HepG2 (cell line): Measurements from ENCODE around the gene DNAAF3. TPM values are rescaled to one million over a fixed set of nuclear protein-coding genes. Genes with fewer than 3 reads are reported as not detected.

Experiments used
- ERF ChIP-seq: IDR thresholded peaks from 2 replicates; pipeline ENCODE4 v1.6.1; 2018; ENCODE audit warnings: missing biosample characterization, missing genetic modification reagents
- FOXO4 ChIP-seq: sonication (generic); formaldehyde crosslinking; conservative IDR thresholded peaks from 2 replicates; pipeline ENCODE4 v1.8.1; 2023; ENCODE audit warnings: missing genetic modification reagents
- HNRNPUL1 ChIP-seq: fragments of 200-400 bp; formaldehyde crosslinking; IDR thresholded peaks from 2 replicates; pipeline ENCODE4 v1.6.1; 2017; ENCODE audit warnings: low read depth, mild to moderate bottlenecking, low read length, moderate library complexity
- HOMEZ ChIP-seq: IDR thresholded peaks from 2 replicates; pipeline ENCODE4 v1.6.1; 2016; ENCODE audit warnings: low read depth
- IRF2 ChIP-seq: IDR thresholded peaks from 2 replicates; pipeline ENCODE4 v1.6.1; 2018; ENCODE audit warnings: missing genetic modification reagents, missing compliant biosample characterization
- LCORL ChIP-seq, 2 experiments: fragments of 450-650 bp in 1 of 2; sonication (generic) in 1 of 2; formaldehyde crosslinking in 1 of 2; IDR thresholded peaks; 2 replicates each; pipeline versions ENCODE4 v1.5.0 to v1.6.1; 2017 to 2020; ENCODE audit warnings: antibody characterized with exemption in 1 of 2, missing genetic modification reagents in 1 of 2
- MEF2D ChIP-seq: sonication (generic); formaldehyde crosslinking; IDR thresholded peaks from 2 replicates; pipeline ENCODE4 v1.5.1; 2020; ENCODE audit warnings: mild to moderate bottlenecking, missing genetic modification reagents
- MYNN ChIP-seq: sonication (generic); formaldehyde crosslinking; IDR thresholded peaks from 2 replicates; pipeline ENCODE4 v1.4.0; 2020; ENCODE audit warnings: mild to moderate bottlenecking, low read depth, missing genetic modification reagents
- NFE2L2 ChIP-seq: fragments of 150-350 bp; IDR thresholded peaks from 2 replicates; pipeline ENCODE4 v1.6.1; 2014; ENCODE audit warnings: low read length
- RNF2 ChIP-seq: fragments of 450-650 bp; conservative IDR thresholded peaks from 2 replicates; pipeline ENCODE4 v1.6.1; 2016; ENCODE audit warnings: low read depth
- RXRB ChIP-seq: IDR thresholded peaks from 2 replicates; pipeline ENCODE4 v1.6.1; 2016; ENCODE audit warnings: borderline replicate concordance, missing genetic modification reagents, missing compliant biosample characterization
- SALL1 ChIP-seq: sonication (generic); formaldehyde crosslinking; IDR thresholded peaks from 2 replicates; pipeline ENCODE4 v1.8.0; 2022; ENCODE audit warnings: mild to moderate bottlenecking, missing genetic modification reagents
- SIX1 ChIP-seq: sonication (generic); formaldehyde crosslinking; IDR thresholded peaks from 2 replicates; pipeline ENCODE4 v1.4.0; 2020; ENCODE audit warnings: missing genetic modification reagents, borderline replicate concordance
- SP5 ChIP-seq: IDR thresholded peaks from 2 replicates; pipeline ENCODE4 v1.6.1; 2016; ENCODE audit warnings: low read depth, borderline replicate concordance
- TBL1XR1 ChIP-seq: fragments of 150-350 bp; IDR thresholded peaks from 2 replicates; pipeline ENCODE4 v1.6.1; 2014; ENCODE audit warnings: borderline replicate concordance, low read length; ENCODE audit not compliant: partially characterized antibody
- ZFP91 ChIP-seq: sonication (generic); formaldehyde crosslinking; IDR thresholded peaks from 2 replicates; pipeline ENCODE4 v1.9.0; 2022; ENCODE audit warnings: missing genetic modification reagents, mild to moderate bottlenecking, borderline replicate concordance
- ZNF136 ChIP-seq: sonication (generic); formaldehyde crosslinking; IDR thresholded peaks from 2 replicates; pipeline ENCODE4 v1.8.1; 2022; ENCODE audit warnings: low read depth, mild to moderate bottlenecking, moderate library complexity, missing genetic modification reagents
- ZNF205 ChIP-seq: IDR thresholded peaks from 2 replicates; pipeline ENCODE4 v1.6.1; 2018; ENCODE audit warnings: missing biosample characterization, missing genetic modification reagents
- ZNF24 ChIP-seq: fragments of 450-650 bp; IDR thresholded peaks from 2 replicates; pipeline ENCODE4 v1.6.1; 2017; ENCODE audit warnings: antibody characterized with exemption, mild to moderate bottlenecking
- ZNF430 ChIP-seq: sonication (generic); formaldehyde crosslinking; IDR thresholded peaks from 2 replicates; pipeline ENCODE4 v1.9.0; 2021; ENCODE audit warnings: mild to moderate bottlenecking, missing genetic modification reagents
- ZNF562 ChIP-seq: sonication (generic); formaldehyde crosslinking; IDR thresholded peaks from 2 replicates; pipeline ENCODE4 v1.8.0; 2022; ENCODE audit warnings: missing genetic modification reagents, borderline replicate concordance
- ZNF75D ChIP-seq: sonication (generic); formaldehyde crosslinking; IDR thresholded peaks from 2 replicates; pipeline ENCODE4 v1.8.1; 2023; ENCODE audit warnings: missing genetic modification reagents, mild to moderate bottlenecking, borderline replicate concordance
- polyA plus RNA-seq, 8 experiments: library from polyadenylated mRNA; depleted of rRNA in 3 of 8; stranded (reverse) in 7 of 8; unstranded in 1 of 8; fragments of >200 nt; fragmentation: Illumina TruSeq in 4 of 8; extraction: Trizol in 4 of 8; gene quantifications; 2 replicates each; pipeline versions ENCODE4 v1.2.1 to v1.2.3, GENCODE V29; 2011 to 2016; ENCODE audit warnings: low read depth in 4 of 8, missing spikeins in 1 of 8, mixed read lengths in 1 of 8; ENCODE audit not compliant: insufficient read depth in 1 of 8
- total RNA-seq, 5 experiments: library from RNA; depleted of rRNA; stranded (reverse); fragments of >200 nt; fragmentation: Illumina TruSeq; extraction: Trizol; gene quantifications; 2 replicates each; pipeline ENCODE4 v1.2.3, GENCODE V29; 2016; ENCODE audit warnings: low read depth in 1 of 5
- TF ChIP-seq, protein P1 (sequence below): sonication (generic); formaldehyde crosslinking; IDR thresholded peaks from 2 replicates; pipeline ENCODE4 v1.4.0; 2020; ENCODE audit warnings: missing genetic modification reagents

Gene DNAAF3
- total and polyA plus RNA-seq, 2 of the 13 experiments (the other 11 are each of a cell fraction or from before 2014, with no cell fraction given), result 0.30 to 0.40 TPM

DNA sequence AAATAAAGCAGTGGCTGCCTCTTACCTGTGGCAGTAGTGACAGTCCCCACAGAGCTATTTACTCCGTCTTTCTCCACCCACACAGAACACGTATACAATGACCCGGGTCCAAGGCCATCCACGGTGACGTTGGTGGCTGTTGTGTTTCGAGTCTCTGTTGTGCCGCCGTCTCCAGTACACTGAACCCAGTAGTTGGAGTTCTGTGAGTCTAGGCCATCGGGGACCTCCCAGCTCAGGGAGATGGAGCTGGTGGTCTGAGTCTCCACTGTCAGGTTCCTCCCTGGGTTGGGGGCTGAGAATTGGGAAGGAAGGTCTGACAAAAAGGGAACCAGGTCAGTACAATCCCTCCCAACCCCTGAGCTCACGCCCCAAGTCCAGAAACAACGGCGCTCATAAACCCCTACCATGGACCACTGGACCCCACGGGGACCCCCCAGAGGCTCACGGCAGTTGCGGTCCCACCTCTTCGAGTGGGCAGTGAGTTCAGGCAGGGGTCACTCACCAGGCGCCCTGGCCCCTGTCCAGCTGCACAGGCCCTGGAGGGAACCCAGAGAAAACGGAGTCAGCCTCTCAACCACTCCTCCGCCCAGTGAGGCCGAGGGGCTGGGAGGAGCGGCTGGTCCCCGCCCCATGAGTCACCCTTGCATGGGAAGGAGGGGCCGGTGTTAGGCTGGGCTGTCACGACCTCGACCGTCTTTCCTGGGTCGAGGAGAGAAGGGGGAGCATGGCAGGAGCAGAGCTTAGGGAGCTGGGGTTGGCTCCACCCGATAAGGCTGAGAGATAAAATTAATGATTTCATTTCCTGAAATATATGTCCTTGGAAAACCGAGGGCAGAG is 40.5 kb upstream of the DNAAF3 start (continued):
- peak; percentile 90; the same call in 1 of the 2 replicates for TF ChIP-seq ZNF430 (CRISPR knock-in tag)
- TF ChIP-seq ZNF205, result peak; percentile 49; the same call in 1 of the 2 replicates
- TF ChIP-seq, protein P1, sequence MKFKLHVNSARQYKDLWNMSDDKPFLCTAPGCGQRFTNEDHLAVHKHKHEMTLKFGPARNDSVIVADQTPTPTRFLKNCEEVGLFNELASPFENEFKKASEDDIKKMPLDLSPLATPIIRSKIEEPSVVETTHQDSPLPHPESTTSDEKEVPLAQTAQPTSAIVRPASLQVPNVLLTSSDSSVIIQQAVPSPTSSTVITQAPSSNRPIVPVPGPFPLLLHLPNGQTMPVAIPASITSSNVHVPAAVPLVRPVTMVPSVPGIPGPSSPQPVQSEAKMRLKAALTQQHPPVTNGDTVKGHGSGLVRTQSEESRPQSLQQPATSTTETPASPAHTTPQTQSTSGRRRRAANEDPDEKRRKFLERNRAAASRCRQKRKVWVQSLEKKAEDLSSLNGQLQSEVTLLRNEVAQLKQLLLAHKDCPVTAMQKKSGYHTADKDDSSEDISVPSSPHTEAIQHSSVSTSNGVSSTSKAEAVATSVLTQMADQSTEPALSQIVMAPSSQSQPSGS (CRISPR knock-in tag), result peak; percentile 43
- peak; percentile 10; the same call in 1 of the 2 replicates for TF ChIP-seq IRF2
- TF ChIP-seq LCORL (IDR thresholded peaks at IDR 0.05), result no peak
- TF ChIP-seq LCORL (CRISPR knock-in tag; IDR thresholded peaks at IDR 0.05), result peak; percentile 50; the same call in 1 of the 2 replicates
- peak; percentile 71 for TF ChIP-seq TBL1XR1
- TF ChIP-seq HNRNPUL1, result no peak
- TF ChIP-seq RNF2, result no peak
- peak; percentile 85 for TF ChIP-seq RXRB (CRISPR knock-in tag)
- no peak; the same call in 1 of the 2 replicates for TF ChIP-seq MYNN (CRISPR knock-in tag)
- TF ChIP-seq ZNF75D (CRISPR knock-in tag), result no peak
- no peak for TF ChIP-seq ZNF136 (CRISPR knock-in tag)
- TF ChIP-seq NFE2L2, result no peak
- TF ChIP-seq ZNF24, result no peak
- peak; percentile 84; the same call in 1 of the 2 replicates for TF ChIP-seq ZFP91
- TF ChIP-seq MEF2D (CRISPR knock-in tag), result peak; percentile 63; the same call in 1 of the 2 replicates
- TF ChIP-seq SALL1 (CRISPR knock-in tag), result no peak; the same call in none of the 2 replicates
- no peak for TF ChIP-seq ZNF562
- TF ChIP-seq ERF, result peak; percentile 86
- peak; percentile 67 for TF ChIP-seq HOMEZ (CRISPR knock-in tag)
- peak; percentile 98 for TF ChIP-seq SP5
- TF ChIP-seq SIX1 (CRISPR knock-in tag), result no peak; the same call in 1 of the 2 replicates
- no peak for TF ChIP-seq FOXO4 (CRISPR knock-in tag)
